Endothelial cell of umbilical vein (primary cell): Measurements from ENCODE around the gene PSMB7. TPM values are rescaled to one million over a fixed set of nuclear protein-coding genes. Genes with fewer than 3 reads are reported as not detected.

Experiments
- BruUV-seq: library from RNA; stranded (reverse); fragments of 400-500 nt; replicated peaks from 2 replicates; lab custom pipeline; 2021; lab: Mats Ljungman, UMichigan
- CTCF ChIA-PET: fragments of 300-600, 350-600 bp; sonication (Branson Sonifier 250); formaldehyde crosslinking; loops from one replicate; lab custom pipeline; 2021; ENCODE audit warnings: antibody characterized with exemption, inconsistent platforms; lab: Charles Lee
- POLR2A ChIA-PET: fragments of 300-600, 350-600 bp; sonication (Branson Sonifier 250); formaldehyde crosslinking; loops from one replicate; lab custom pipeline; 2021; ENCODE audit warnings: antibody characterized with exemption, inconsistent platforms; lab: Charles Lee
- DNase-seq: peaks from one replicate; pipeline ENCODE4 v3.0.0-alpha.2; 2011; ENCODE audit warnings: low read depth, low spot score
- FAIRE-seq: peaks from 2 replicates; lab custom pipeline; 2011; peaks lifted over from hg19 to GRCh38; lab: Jason Lieb, UNC
- H2AFZ ChIP-seq: 2 replicates; pipeline ENCODE4 v1.6.0; 2012; ENCODE audit warnings: low read depth, low read length, control low read depth, inconsistent platforms
- H3K27ac ChIP-seq: 2 replicates; pipeline ENCODE4 v1.5.1; 2011; ENCODE audit warnings: low read depth, mild to moderate bottlenecking, control low read depth, low read length, moderate library complexity; ENCODE audit not compliant: insufficient read depth
- H3K27me3 ChIP-seq, 2 experiments: 2 replicates each; pipeline versions ENCODE4 v1.6.0 to v1.6.1; 2011; ENCODE audit warnings: low read length in 2 of 2, mixed read lengths in 1 of 2; ENCODE audit not compliant: control insufficient read depth in 2 of 2, insufficient read depth in 2 of 2
- H3K36me3 ChIP-seq, 2 experiments: 2 replicates in 1 of 2; 3 replicates in 1 of 2; pipeline ENCODE4 v1.5.1; 2011; ENCODE audit warnings: low read length in 2 of 2, mild to moderate bottlenecking in 1 of 2, moderate library complexity in 1 of 2; ENCODE audit not compliant: control insufficient read depth in 2 of 2, insufficient read depth in 2 of 2; ENCODE audit errors: extremely low read depth in 1 of 2
- H3K4me1 ChIP-seq: 3 replicates; pipeline ENCODE4 v1.5.1; 2011; ENCODE audit warnings: mild to moderate bottlenecking, low read length; ENCODE audit not compliant: control insufficient read depth, insufficient read depth; ENCODE audit errors: extremely low read depth
- H3K4me2 ChIP-seq: 2 replicates; pipeline ENCODE4 v1.6.1; 2011; ENCODE audit warnings: low read length, control low read depth, mixed read lengths; ENCODE audit not compliant: insufficient read depth
- H3K4me3 ChIP-seq, 3 experiments: fragments of 200-600 bp in 1 of 3; sonication (generic), shearing (Covaris generic) in 1 of 3; replicated peaks in 1 of 3; 2 replicates each; pipeline ENCODE4 v1.5.1; 2011 to 2016; ENCODE audit warnings: control low read depth in 3 of 3, low read length in 3 of 3, mild to moderate bottlenecking in 2 of 3, inconsistent platforms in 1 of 3, low read depth in 1 of 3, moderate library complexity in 1 of 3; ENCODE audit not compliant: insufficient read depth in 1 of 3
- H3K79me2 ChIP-seq: 2 replicates; pipeline ENCODE4 v1.6.0; 2012; ENCODE audit warnings: low read length, inconsistent platforms; ENCODE audit not compliant: control insufficient read depth, insufficient read depth
- H3K9ac ChIP-seq: replicated peaks from 2 replicates; pipeline ENCODE3; 2011; ENCODE audit warnings: low read length, control low read depth; ENCODE audit not compliant: insufficient read depth; ENCODE audit errors: extremely low read depth
- H3K9me1 ChIP-seq: replicated peaks from 3 replicates; pipeline ENCODE4 v1.6.0; 2011; ENCODE audit warnings: mild to moderate bottlenecking, low read length; ENCODE audit not compliant: control insufficient read depth, insufficient read depth; ENCODE audit errors: extremely low read depth
- H3K9me3 ChIP-seq: replicated peaks from 2 replicates; pipeline ENCODE4 v1.5.1; 2012; ENCODE audit warnings: low read length, inconsistent platforms; ENCODE audit not compliant: control insufficient read depth, insufficient read depth
- H4K20me1 ChIP-seq: replicated peaks from 2 replicates; pipeline ENCODE3; 2011; ENCODE audit warnings: mild to moderate bottlenecking, low read length; ENCODE audit not compliant: control insufficient read depth, insufficient read depth; ENCODE audit errors: extremely low read depth
- GATA2 ChIP-seq: IDR thresholded peaks from 2 replicates; pipeline ENCODE4 v1.7.0; 2011; ENCODE audit warnings: low read depth, mild to moderate bottlenecking, moderate library complexity, mixed read lengths, low read length; ENCODE audit not compliant: insufficient read length, insufficient read depth
- POLR2A ChIP-seq: IDR thresholded peaks from 2 replicates; pipeline ENCODE4 v1.6.1; 2012; ENCODE audit warnings: low read depth, mild to moderate bottlenecking, control low read depth, low read length
- POLR2AphosphoS5 ChIP-seq: IDR thresholded peaks from 2 replicates; pipeline ENCODE4 v1.6.1; 2012; ENCODE audit warnings: low read depth, mild to moderate bottlenecking, control low read depth, low read length, moderate library complexity; ENCODE audit not compliant: insufficient read depth
- dilution Hi-C: fragments of 300-500 bp; cut with MboI; formaldehyde crosslinking; loops from one replicate; pipeline ENCODE4 v1.15.0; 2019; ENCODE audit warnings: low sequenced_read_pairs; ENCODE audit not compliant: extremely low pct_ligation_motif_present
- intact Hi-C: fragments of 100-400 bp; cut with micrococcal nuclease; formaldehyde crosslinking; loops from one replicate; pipeline ENCODE4 v1.10.0; 2022
- polyA plus RNA-seq, 4 experiments: library from polyadenylated mRNA; depleted of rRNA in 3 of 4; stranded (reverse) in 3 of 4; unstranded in 1 of 4; fragments of >200 nt; gene quantifications; 2 replicates each; pipeline versions ENCODE4 v1.2.1 to v1.2.3, GENCODE V29; 2011 to 2012; ENCODE audit warnings: missing spikeins in 1 of 4
- total RNA-seq: library from RNA; stranded (reverse); gene quantifications from 2 replicates; pipeline ENCODE4 v1.2.3, GENCODE V29; 2021
- TF ChIP-seq, protein P1 (sequence below), 2 donors: IDR thresholded peaks; 1 replicate in 1 of 2; 2 replicates in 1 of 2; pipeline ENCODE4 v1.5.1; 2011; ENCODE audit warnings: low read length in 2 of 2, mild to moderate bottlenecking in 2 of 2, moderate library complexity in 2 of 2, control low read depth in 1 of 2, inconsistent platforms in 1 of 2, low read depth in 1 of 2; ENCODE audit not compliant: insufficient read depth in 1 of 2; ENCODE audit errors: extremely low read depth in 1 of 2

PSMB7 gene
- total and polyA plus RNA-seq, 2 donors (not counting 3 experiments of a cell fraction or from before 2014, with no cell fraction given), result 227 to 366 TPM

DNA sequence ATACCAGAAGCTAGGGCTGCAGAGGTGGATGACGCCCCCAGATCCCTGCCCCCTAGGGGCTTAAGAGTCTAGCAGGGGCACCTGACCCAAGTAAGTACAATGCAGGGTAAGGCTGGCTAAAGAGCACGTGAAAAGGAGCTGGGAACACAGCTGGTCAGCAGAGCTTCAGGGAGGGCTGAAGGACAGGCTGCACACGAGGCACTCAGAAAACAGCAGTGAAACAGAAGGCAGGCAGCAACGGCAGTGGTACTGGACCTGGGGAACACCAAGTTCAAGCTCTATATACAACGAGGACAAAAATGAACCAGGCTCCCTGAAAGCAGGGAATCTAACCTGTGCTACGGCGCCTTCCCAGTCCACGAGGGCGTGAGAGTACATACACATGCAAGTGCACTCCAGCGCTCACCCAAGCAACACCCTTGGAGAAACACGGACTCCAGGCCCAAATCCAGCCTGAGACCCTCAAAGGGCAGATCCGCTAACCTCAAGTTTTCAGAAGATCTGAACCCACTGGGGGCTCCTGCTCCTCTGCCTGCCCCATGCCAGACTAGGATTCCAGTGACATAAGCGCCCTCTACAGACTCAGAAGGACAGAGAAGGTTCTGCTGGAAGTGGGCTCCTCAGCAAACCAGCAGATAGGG is 57.4 kb downstream of the PSMB7 start:
- H3K27ac ChIP-seq, result no peak overlapping the region
- TF ChIP-seq POLR2A, result peak; percentile 34
- TF ChIP-seq GATA2, result no peak
- TF ChIP-seq, protein P1, sequence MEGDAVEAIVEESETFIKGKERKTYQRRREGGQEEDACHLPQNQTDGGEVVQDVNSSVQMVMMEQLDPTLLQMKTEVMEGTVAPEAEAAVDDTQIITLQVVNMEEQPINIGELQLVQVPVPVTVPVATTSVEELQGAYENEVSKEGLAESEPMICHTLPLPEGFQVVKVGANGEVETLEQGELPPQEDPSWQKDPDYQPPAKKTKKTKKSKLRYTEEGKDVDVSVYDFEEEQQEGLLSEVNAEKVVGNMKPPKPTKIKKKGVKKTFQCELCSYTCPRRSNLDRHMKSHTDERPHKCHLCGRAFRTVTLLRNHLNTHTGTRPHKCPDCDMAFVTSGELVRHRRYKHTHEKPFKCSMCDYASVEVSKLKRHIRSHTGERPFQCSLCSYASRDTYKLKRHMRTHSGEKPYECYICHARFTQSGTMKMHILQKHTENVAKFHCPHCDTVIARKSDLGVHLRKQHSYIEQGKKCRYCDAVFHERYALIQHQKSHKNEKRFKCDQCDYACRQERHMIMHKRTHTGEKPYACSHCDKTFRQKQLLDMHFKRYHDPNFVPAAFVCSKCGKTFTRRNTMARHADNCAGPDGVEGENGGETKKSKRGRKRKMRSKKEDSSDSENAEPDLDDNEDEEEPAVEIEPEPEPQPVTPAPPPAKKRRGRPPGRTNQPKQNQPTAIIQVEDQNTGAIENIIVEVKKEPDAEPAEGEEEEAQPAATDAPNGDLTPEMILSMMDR (IDR thresholded peaks at IDR 0.05; ENCODE audit: extremely low read depth in 1 of 2, insufficient read depth in 1 of 2, low read depth in 1 of 2, low read length in 2 of 2), result peak in 1 of 2 donors; percentile 19
- TF ChIP-seq POLR2AphosphoS5, result peak; percentile 27
- peaks cover 2% of the 10 kb centered on the region for H4K20me1 ChIP-seq
- DNase-seq (no peak), FAIRE-seq (peak; percentile 12)
- H3K79me2 ChIP-seq, result peaks cover 81% of the 10 kb centered on the region
- no peak overlapping the region for H3K9ac ChIP-seq
- H2AFZ ChIP-seq, result no peak overlapping the region
- H3K4me1 ChIP-seq, result no peaks in the 10 kb centered on the region
- peaks cover 4 to 17% of the 10 kb centered on the region in 2 experiments for H3K36me3 ChIP-seq
- H3K4me2 ChIP-seq, result no peak overlapping the region
- CTCF ChIA-PET, result interaction anchor here (0.9 to 1.3 kb wide), 2 partner anchors 30 to 231 kb away, joined by 3 to 5 read pairs; no protein-coding TSS in a partner anchor
- H3K4me3 ChIP-seq, result no peak overlapping the region
- POLR2A ChIA-PET, result no interaction called here
- no peaks in the 10 kb centered on the region for H3K9me1 ChIP-seq
- intact Hi-C loops, result loop anchor here (1.0 kb wide), 1 partner anchor 232 kb away; no protein-coding TSS in a partner anchor
- dilution Hi-C loops, result no loop called here
- H3K9me3 ChIP-seq, result no peaks in the 10 kb centered on the region
- no peaks in the 10 kb centered on the region for H3K27me3 ChIP-seq
- BruUV-seq, result no TSS peak
